ENCODE data around the gene ADARB1. TPM values are rescaled to one million over a fixed set of nuclear protein-coding genes. Genes with fewer than 3 reads are reported as not detected.

The ADARB1 gene
- total and polyA plus RNA-seq, 2 experiments from 2014 or later = 4.8 to 14.8 TPM

DNA sequence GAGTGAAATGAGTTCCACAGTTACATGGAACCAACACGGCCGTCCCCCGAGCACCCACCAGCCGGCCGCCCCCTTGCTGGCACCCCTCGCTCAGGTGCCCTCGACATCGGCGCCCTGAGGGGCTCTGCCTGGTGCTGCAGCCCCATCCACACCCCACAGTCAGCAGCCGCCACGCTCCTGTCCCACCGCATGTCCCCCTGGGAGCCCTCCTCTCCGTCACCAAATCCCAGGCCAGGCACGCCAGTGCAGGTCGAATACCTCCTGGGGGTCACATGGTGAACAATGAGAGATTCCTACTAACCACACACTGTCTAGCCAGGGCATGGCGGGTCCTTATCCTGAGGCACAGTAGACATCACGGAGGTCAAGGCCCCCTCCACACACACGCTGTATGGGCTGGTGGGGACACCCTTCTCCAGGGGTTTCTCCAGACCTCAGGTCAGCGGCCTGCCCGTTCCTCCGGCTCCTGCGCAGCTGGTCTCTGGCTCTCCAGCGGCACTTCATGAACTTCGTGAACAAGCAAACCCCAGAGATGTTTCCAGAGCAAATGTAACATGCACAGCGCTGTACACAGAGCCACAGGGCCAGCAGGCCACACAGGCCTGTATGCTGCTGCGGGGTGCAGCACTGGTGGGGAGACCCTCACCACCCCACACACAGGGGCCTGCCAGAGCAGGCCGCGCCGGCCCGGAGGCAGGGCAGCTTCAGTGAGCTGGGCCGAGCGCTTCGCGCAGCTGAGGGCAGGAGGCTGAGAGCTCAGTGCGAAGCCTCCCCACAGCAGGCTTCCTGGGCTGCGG, 191.5 kb downstream of the ADARB1 start:
- no peak for ATAC-seq
- Histone ChIP-seq H3K27me3 (ENCODE audit: insufficient read depth) (no peaks in the 10 kb centered on the region), H3K9me2 (ENCODE audit: insufficient read depth) (no peaks in the 10 kb centered on the region), H3K4me1 (ENCODE audit: insufficient read depth) (no peaks in the 10 kb centered on the region), H3K27ac (ENCODE audit: low read depth) (no peak overlapping the region), H3K36me3 (ENCODE audit: insufficient read depth) (peaks cover 16% of the 10 kb centered on the region; the same call in 1 of the 2 replicates), H2AFZ (no peak overlapping the region), H4K20me1 (replicated peaks; ENCODE audit: insufficient read depth) (no peaks in the 10 kb centered on the region; the same call in 1 of the 2 replicates), H3K4me3 (no peak overlapping the region), H3F3A (replicated peaks; ENCODE audit: low read depth) (0 out of 2 replicates have a peak, but pooled peaks cover 2% of the 10 kb centered on the region), H3K4me2 (no peak overlapping the region), H3K79me2 (replicated peaks; ENCODE audit: insufficient read depth) (peaks cover 2% of the 10 kb centered on the region)
- Mint-ChIP-seq H3K4me3 (no peak overlapping the region), H3K4me1 (no peaks in the 10 kb centered on the region; the same call in 2 of the 3 replicates), H3K27me3 (ENCODE audit: insufficient read depth, low read depth, poor library complexity) (peaks cover 9% of the 10 kb centered on the region), H3K9me3 (peaks cover 7% of the 10 kb centered on the region; the same call in 1 of the 3 replicates), H3K36me3 (ENCODE audit: low read depth) (peaks cover 51% of the 10 kb centered on the region), H3K27ac (no peak overlapping the region)
- DNase-seq (ENCODE audit: low spot score) = no peak
- TF ChIP-seq, protein P1, sequence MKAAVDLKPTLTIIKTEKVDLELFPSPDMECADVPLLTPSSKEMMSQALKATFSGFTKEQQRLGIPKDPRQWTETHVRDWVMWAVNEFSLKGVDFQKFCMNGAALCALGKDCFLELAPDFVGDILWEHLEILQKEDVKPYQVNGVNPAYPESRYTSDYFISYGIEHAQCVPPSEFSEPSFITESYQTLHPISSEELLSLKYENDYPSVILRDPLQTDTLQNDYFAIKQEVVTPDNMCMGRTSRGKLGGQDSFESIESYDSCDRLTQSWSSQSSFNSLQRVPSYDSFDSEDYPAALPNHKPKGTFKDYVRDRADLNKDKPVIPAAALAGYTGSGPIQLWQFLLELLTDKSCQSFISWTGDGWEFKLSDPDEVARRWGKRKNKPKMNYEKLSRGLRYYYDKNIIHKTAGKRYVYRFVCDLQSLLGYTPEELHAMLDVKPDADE (IDR thresholded peaks at IDR 0.05) = no peak
- no peak for TF ChIP-seq EZH2 (IDR thresholded peaks at IDR 0.05; ENCODE audit: low read depth, unreplicated experiment)
- TF ChIP-seq EZH2phosphoT487 (IDR thresholded peaks at IDR 0.05; ENCODE audit: unreplicated experiment) = no peak
- TF ChIP-seq, protein P2, sequence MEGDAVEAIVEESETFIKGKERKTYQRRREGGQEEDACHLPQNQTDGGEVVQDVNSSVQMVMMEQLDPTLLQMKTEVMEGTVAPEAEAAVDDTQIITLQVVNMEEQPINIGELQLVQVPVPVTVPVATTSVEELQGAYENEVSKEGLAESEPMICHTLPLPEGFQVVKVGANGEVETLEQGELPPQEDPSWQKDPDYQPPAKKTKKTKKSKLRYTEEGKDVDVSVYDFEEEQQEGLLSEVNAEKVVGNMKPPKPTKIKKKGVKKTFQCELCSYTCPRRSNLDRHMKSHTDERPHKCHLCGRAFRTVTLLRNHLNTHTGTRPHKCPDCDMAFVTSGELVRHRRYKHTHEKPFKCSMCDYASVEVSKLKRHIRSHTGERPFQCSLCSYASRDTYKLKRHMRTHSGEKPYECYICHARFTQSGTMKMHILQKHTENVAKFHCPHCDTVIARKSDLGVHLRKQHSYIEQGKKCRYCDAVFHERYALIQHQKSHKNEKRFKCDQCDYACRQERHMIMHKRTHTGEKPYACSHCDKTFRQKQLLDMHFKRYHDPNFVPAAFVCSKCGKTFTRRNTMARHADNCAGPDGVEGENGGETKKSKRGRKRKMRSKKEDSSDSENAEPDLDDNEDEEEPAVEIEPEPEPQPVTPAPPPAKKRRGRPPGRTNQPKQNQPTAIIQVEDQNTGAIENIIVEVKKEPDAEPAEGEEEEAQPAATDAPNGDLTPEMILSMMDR (conservative IDR thresholded peaks at IDR 0.05; ENCODE audit: low read depth in 2 of 2) = no peak
- TF ChIP-seq NANOG (IDR thresholded peaks at IDR 0.05; ENCODE audit: borderline replicate concordance) = no peak
- TF ChIP-seq ZNF331 (CRISPR knock-in tag; IDR thresholded peaks at IDR 0.05; ENCODE audit: low read depth) = no peak
- no peak for TF ChIP-seq ZNF114 (CRISPR knock-in tag; IDR thresholded peaks at IDR 0.05)
- no peak for TF ChIP-seq POLR2AphosphoS5 (IDR thresholded peaks at IDR 0.05; ENCODE audit: low read depth)
- no peak for TF ChIP-seq CREB1 (CRISPR knock-in tag; IDR thresholded peaks at IDR 0.05; ENCODE audit: low read depth)
- TF ChIP-seq JUNB (IDR thresholded peaks at IDR 0.05; ENCODE audit: unreplicated experiment) = no peak
- TF ChIP-seq STAT1 (IDR thresholded peaks at IDR 0.05; ENCODE audit: unreplicated experiment) = no peak
- TF ChIP-seq, protein P3, sequence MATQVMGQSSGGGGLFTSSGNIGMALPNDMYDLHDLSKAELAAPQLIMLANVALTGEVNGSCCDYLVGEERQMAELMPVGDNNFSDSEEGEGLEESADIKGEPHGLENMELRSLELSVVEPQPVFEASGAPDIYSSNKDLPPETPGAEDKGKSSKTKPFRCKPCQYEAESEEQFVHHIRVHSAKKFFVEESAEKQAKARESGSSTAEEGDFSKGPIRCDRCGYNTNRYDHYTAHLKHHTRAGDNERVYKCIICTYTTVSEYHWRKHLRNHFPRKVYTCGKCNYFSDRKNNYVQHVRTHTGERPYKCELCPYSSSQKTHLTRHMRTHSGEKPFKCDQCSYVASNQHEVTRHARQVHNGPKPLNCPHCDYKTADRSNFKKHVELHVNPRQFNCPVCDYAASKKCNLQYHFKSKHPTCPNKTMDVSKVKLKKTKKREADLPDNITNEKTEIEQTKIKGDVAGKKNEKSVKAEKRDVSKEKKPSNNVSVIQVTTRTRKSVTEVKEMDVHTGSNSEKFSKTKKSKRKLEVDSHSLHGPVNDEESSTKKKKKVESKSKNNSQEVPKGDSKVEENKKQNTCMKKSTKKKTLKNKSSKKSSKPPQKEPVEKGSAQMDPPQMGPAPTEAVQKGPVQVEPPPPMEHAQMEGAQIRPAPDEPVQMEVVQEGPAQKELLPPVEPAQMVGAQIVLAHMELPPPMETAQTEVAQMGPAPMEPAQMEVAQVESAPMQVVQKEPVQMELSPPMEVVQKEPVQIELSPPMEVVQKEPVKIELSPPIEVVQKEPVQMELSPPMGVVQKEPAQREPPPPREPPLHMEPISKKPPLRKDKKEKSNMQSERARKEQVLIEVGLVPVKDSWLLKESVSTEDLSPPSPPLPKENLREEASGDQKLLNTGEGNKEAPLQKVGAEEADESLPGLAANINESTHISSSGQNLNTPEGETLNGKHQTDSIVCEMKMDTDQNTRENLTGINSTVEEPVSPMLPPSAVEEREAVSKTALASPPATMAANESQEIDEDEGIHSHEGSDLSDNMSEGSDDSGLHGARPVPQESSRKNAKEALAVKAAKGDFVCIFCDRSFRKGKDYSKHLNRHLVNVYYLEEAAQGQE (IDR thresholded peaks at IDR 0.05; ENCODE audit: unreplicated experiment) = no peak
- TF ChIP-seq, protein P4, sequence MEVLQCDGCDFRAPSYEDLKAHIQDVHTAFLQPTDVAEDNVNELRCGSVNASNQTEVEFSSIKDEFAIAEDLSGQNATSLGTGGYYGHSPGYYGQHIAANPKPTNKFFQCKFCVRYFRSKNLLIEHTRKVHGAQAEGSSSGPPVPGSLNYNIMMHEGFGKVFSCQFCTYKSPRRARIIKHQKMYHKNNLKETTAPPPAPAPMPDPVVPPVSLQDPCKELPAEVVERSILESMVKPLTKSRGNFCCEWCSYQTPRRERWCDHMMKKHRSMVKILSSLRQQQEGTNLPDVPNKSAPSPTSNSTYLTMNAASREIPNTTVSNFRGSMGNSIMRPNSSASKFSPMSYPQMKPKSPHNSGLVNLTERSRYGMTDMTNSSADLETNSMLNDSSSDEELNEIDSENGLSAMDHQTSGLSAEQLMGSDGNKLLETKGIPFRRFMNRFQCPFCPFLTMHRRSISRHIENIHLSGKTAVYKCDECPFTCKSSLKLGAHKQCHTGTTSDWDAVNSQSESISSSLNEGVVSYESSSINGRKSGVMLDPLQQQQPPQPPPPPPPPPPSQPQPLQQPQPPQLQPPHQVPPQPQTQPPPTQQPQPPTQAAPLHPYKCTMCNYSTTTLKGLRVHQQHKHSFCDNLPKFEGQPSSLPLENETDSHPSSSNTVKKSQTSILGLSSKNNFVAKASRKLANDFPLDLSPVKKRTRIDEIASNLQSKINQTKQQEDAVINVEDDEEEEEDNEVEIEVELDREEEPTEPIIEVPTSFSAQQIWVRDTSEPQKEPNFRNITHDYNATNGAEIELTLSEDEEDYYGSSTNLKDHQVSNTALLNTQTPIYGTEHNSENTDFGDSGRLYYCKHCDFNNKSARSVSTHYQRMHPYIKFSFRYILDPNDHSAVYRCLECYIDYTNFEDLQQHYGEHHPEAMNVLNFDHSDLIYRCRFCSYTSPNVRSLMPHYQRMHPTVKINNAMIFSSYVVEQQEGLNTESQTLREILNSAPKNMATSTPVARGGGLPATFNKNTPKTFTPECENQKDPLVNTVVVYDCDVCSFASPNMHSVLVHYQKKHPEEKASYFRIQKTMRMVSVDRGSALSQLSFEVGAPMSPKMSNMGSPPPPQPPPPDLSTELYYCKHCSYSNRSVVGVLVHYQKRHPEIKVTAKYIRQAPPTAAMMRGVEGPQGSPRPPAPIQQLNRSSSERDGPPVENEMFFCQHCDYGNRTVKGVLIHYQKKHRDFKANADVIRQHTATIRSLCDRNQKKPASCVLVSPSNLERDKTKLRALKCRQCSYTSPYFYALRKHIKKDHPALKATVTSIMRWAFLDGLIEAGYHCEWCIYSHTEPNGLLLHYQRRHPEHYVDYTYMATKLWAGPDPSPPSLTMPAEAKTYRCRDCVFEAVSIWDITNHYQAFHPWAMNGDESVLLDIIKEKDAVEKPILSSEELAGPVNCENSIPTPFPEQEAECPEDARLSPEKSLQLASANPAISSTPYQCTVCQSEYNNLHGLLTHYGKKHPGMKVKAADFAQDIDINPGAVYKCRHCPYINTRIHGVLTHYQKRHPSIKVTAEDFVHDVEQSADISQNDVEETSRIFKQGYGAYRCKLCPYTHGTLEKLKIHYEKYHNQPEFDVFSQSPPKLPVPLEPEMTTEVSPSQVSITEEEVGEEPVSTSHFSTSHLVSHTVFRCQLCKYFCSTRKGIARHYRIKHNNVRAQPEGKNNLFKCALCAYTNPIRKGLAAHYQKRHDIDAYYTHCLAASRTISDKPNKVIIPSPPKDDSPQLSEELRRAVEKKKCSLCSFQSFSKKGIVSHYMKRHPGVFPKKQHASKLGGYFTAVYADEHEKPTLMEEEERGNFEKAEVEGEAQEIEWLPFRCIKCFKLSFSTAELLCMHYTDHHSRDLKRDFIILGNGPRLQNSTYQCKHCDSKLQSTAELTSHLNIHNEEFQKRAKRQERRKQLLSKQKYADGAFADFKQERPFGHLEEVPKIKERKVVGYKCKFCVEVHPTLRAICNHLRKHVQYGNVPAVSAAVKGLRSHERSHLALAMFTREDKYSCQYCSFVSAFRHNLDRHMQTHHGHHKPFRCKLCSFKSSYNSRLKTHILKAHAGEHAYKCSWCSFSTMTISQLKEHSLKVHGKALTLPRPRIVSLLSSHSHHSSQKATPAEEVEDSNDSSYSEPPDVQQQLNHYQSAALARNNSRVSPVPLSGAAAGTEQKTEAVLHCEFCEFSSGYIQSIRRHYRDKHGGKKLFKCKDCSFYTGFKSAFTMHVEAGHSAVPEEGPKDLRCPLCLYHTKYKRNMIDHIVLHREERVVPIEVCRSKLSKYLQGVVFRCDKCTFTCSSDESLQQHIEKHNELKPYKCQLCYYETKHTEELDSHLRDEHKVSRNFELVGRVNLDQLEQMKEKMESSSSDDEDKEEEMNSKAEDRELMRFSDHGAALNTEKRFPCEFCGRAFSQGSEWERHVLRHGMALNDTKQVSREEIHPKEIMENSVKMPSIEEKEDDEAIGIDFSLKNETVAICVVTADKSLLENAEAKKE (CRISPR knock-in tag; IDR thresholded peaks at IDR 0.05) = no peak
